SK-N-SH (cell line): ENCODE results near the gene DSE. TPM values are rescaled to one million over a fixed set of nuclear protein-coding genes. Genes with fewer than 3 reads are reported as not detected.
A peak's percentile ranks its signal among the peaks of the same experiment; 100 is the strongest.

Experiments
- CTCF ChIA-PET: fragments of 300-600, 350-600 bp; formaldehyde crosslinking; extraction: SDS; loops from one replicate; lab custom pipeline; 2021; lab: Yijun Ruan, JAX
- POLR2A ChIA-PET: fragments of 350-600 bp; sonication (Branson Sonifier 250); formaldehyde crosslinking; extraction: SDS; loops from one replicate; lab custom pipeline; 2020; ENCODE audit warnings: antibody characterized with exemption, inconsistent platforms; lab: Yijun Ruan, JAX
- DNase-seq: peaks from one replicate; pipeline ENCODE4 v3.0.0; 2012
- H2AFZ ChIP-seq: fragments of 200-600 bp; sonication (generic); 2 replicates; pipeline ENCODE4 v1.8.1; 2016; ENCODE audit warnings: antibody characterized with exemption, mild to moderate bottlenecking, low read depth
- H3F3A ChIP-seq: fragments of 200-600 bp; sonication (generic); replicated peaks from 2 replicates; pipeline ENCODE3; 2016; ENCODE audit warnings: antibody characterized with exemption, mild to moderate bottlenecking; ENCODE audit not compliant: insufficient read depth
- H3K27ac ChIP-seq, 2 experiments: fragments of 200-500 bp in 1 of 2; fragments of 200-600 bp in 1 of 2; sonication (Bioruptor generic) in 1 of 2; sonication (generic), shearing (Covaris generic) in 1 of 2; 2 replicates each; pipeline versions ENCODE4 v1.5.1 to v1.6.1; 2014 to 2016; ENCODE audit warnings: low read depth in 2 of 2, inconsistent platforms in 1 of 2, low read length in 1 of 2, mild to moderate bottlenecking in 1 of 2, mixed read lengths in 1 of 2
- H3K27me3 ChIP-seq: fragments of 200-600 bp; sonication (generic), shearing (Covaris generic); 2 replicates; pipeline ENCODE4 v1.6.1; 2016; ENCODE audit warnings: mixed run types; ENCODE audit not compliant: insufficient read depth
- H3K36me3 ChIP-seq, 2 experiments: fragments of 200-500 bp in 1 of 2; fragments of 200-600 bp in 1 of 2; sonication (Bioruptor generic) in 1 of 2; sonication (generic) in 1 of 2; replicated peaks in 1 of 2; 2 replicates each; pipeline versions ENCODE3 to v1.5.1; 2014 to 2016; ENCODE audit warnings: low read length in 1 of 2, mild to moderate bottlenecking in 1 of 2; ENCODE audit not compliant: insufficient read depth in 2 of 2, control insufficient read depth in 1 of 2
- H3K4me1 ChIP-seq, 2 experiments: fragments of 200-500 bp in 1 of 2; fragments of 200-600 bp in 1 of 2; sonication (Bioruptor generic) in 1 of 2; sonication (generic), shearing (Covaris generic) in 1 of 2; 2 replicates each; pipeline versions ENCODE4 v1.5.1 to v1.6.1; 2014 to 2016; ENCODE audit warnings: low read depth in 1 of 2, low read length in 1 of 2, mixed run types in 1 of 2; ENCODE audit not compliant: insufficient read depth in 2 of 2, control insufficient read depth in 1 of 2
- H3K4me2 ChIP-seq: fragments of 200-600 bp; sonication (generic), shearing (Covaris generic); 2 replicates; pipeline ENCODE4 v1.6.1; 2017; ENCODE audit warnings: mixed run types
- H3K4me3 ChIP-seq, 2 experiments: fragments of 200-500 bp in 1 of 2; fragments of 200-600 bp in 1 of 2; sonication (Bioruptor generic) in 1 of 2; sonication (generic), shearing (Covaris generic) in 1 of 2; 2 replicates each; pipeline versions ENCODE4 v1.5.1 to v1.8.1; 2014 to 2016; ENCODE audit warnings: low read depth in 2 of 2, inconsistent platforms in 1 of 2, low read length in 1 of 2, mild to moderate bottlenecking in 1 of 2, mixed read lengths in 1 of 2, moderate library complexity in 1 of 2
- H3K79me2 ChIP-seq: fragments of 200-600 bp; sonication (generic); 2 replicates; pipeline ENCODE4 v1.8.1; 2017; ENCODE audit warnings: mild to moderate bottlenecking; ENCODE audit not compliant: insufficient read depth
- H3K9ac ChIP-seq: fragments of 200-600 bp; sonication (generic); 2 replicates; pipeline ENCODE4 v1.6.1; 2017; ENCODE audit warnings: mixed run types
- H3K9me2 ChIP-seq: fragments of 200-600 bp; sonication (generic); 2 replicates; pipeline ENCODE4 v1.6.1; 2017; ENCODE audit warnings: mixed run types
- H3K9me3 ChIP-seq: fragments of 200-600 bp; sonication (generic); 2 replicates; pipeline ENCODE4 v1.6.1; 2017; ENCODE audit warnings: mixed run types, mild to moderate bottlenecking, moderate library complexity
- H4K20me1 ChIP-seq: fragments of 200-600 bp; sonication (generic); 2 replicates; pipeline ENCODE4 v1.6.1; 2017; ENCODE audit warnings: mild to moderate bottlenecking, mixed run types; ENCODE audit not compliant: insufficient read depth
- EP300 ChIP-seq, 2 experiments: IDR thresholded peaks; 2 replicates each; pipeline versions ENCODE4 v1.4.0 to v1.6.1; 2012; ENCODE audit warnings: borderline replicate concordance in 1 of 2, low read depth in 1 of 2, low read length in 1 of 2
- EZH2phosphoT487 ChIP-seq: fragments of 200-600 bp; sonication (generic); IDR thresholded peaks from 2 replicates; pipeline ENCODE4 v1.6.1; 2017; ENCODE audit warnings: low read depth, mixed run types, mild to moderate bottlenecking, antibody characterized with exemption, moderate library complexity, borderline replicate concordance
- GABPA ChIP-seq: IDR thresholded peaks from 2 replicates; pipeline ENCODE4 v1.4.0; 2012; ENCODE audit warnings: low read depth, mild to moderate bottlenecking
- GATA2 ChIP-seq: sonication (generic); formaldehyde crosslinking; IDR thresholded peaks from 2 replicates; pipeline ENCODE4 v1.5.0; 2020; ENCODE audit warnings: mild to moderate bottlenecking, missing genetic modification reagents
- NFIC ChIP-seq: IDR thresholded peaks from 2 replicates; pipeline ENCODE4 v1.4.0; 2012; ENCODE audit warnings: borderline replicate concordance
- PBX3 ChIP-seq: IDR thresholded peaks from 2 replicates; pipeline ENCODE4; 2012
- POLR2AphosphoS5 ChIP-seq: IDR thresholded peaks from 2 replicates; pipeline ENCODE4 v1.6.1; 2012; ENCODE audit warnings: low read depth, low read length
- RCOR1 ChIP-seq: fragments of 150-350 bp; IDR thresholded peaks from 2 replicates; pipeline ENCODE4 v1.6.1; 2017; ENCODE audit warnings: antibody characterized with exemption, low read length
- SIN3A ChIP-seq: IDR thresholded peaks from 2 replicates; pipeline ENCODE4 v1.6.1; 2012; ENCODE audit warnings: low read depth, mild to moderate bottlenecking, low read length, moderate library complexity, borderline replicate concordance
- SMC3 ChIP-seq: IDR thresholded peaks from 2 replicates; pipeline ENCODE4 v1.6.1; 2012; ENCODE audit warnings: low read depth, low read length, improper control_type of control experiment
- TAF1 ChIP-seq: IDR thresholded peaks from 2 replicates; pipeline ENCODE4 v1.6.1; 2012; ENCODE audit warnings: low read depth, mild to moderate bottlenecking, low read length, moderate library complexity, borderline replicate concordance
- TCF12 ChIP-seq: IDR thresholded peaks from 2 replicates; pipeline ENCODE4 v1.4.0; 2012
- USF1 ChIP-seq: IDR thresholded peaks from 2 replicates; pipeline ENCODE4 v1.4.0; 2012; ENCODE audit warnings: low read depth, borderline replicate concordance
- WGBS: methylation state at CpG from one replicate; pipeline ENCODE4 v1.1.6; 2017; ENCODE audit warnings: low lambda C conversion rate; 5-methylcytosine and 5-hydroxymethylcytosine counted together
- polyA plus RNA-seq, 3 experiments: library from polyadenylated mRNA; depleted of rRNA; stranded (reverse); fragments of >200 nt; gene quantifications; 2 replicates each; pipeline ENCODE4 v1.2.3, GENCODE V29; 2012

Gene DSE
- polyA plus RNA-seq, 1 of the 3 experiments (the other 2 are of a cell fraction): 12.7 TPM

GRCh38 chr6:116413357-116413756, 42.6 kb downstream of the DSE start:
- DNase-seq: no peak
- H3K9ac ChIP-seq: no peak overlapping the region
- peaks cover 8 to 18% of the 10 kb centered on the region in 2 experiments; a peak in 3 of 4 replicates for H3K4me1 ChIP-seq
- ChIA-PET POLR2A (no interaction called here), CTCF (interaction anchor here (1.2 to 1.6 kb wide), 2 partner anchors 9 to 11 kb away, joined by 3 to 4 read pairs; no protein-coding TSS in a partner anchor)
- H3K9me2 ChIP-seq: no peaks in the 10 kb centered on the region
- H2AFZ ChIP-seq: no peak overlapping the region
- H3K4me2 ChIP-seq: no peak overlapping the region
- peaks cover 2 to 7% of the 10 kb centered on the region in 2 experiments for H3K36me3 ChIP-seq
- H3K27ac ChIP-seq: peak overlapping the region in 1 of 2 experiments; percentile 70; a peak in 1 of 4 replicates
- no peaks in the 10 kb centered on the region for H3K27me3 ChIP-seq
- H3K4me3 ChIP-seq: no peak overlapping the region
- TF ChIP-seq EP300 (IDR thresholded peaks at IDR 0.05; ENCODE audit: borderline replicate concordance in 1 of 2, low read depth in 1 of 2, low read length in 1 of 2) (no peak), EZH2phosphoT487 (no peak), GATA2 (CRISPR knock-in tag) (no peak), SIN3A (no peak), TAF1 (no peak), PBX3 (peak; percentile 31; the same call in 1 of the 2 replicates), TCF12 (peak; percentile 57)
- no peaks in the 10 kb centered on the region for H4K20me1 ChIP-seq
- peaks cover 51% of the 10 kb centered on the region for H3K79me2 ChIP-seq
- H3K9me3 ChIP-seq: no peaks in the 10 kb centered on the region
- WGBS: 21% methylated on average over 1 of the region's 1 CpG
- peaks cover 5% of the 10 kb centered on the region for H3F3A ChIP-seq

- no peaks in the 10 kb centered on the region for H3K9me2 ChIP-seq
- H3K36me3 ChIP-seq: peaks cover 2 to 7% of the 10 kb centered on the region in 2 experiments
- H3K27ac ChIP-seq: no peak overlapping the region
- H3K4me3 ChIP-seq: no peak overlapping the region
- TF ChIP-seq PBX3 (no peak), GABPA (no peak), NFIC (no peak), USF1 (no peak), TCF12 (no peak), POLR2AphosphoS5 (no peak), SMC3 (no peak), RCOR1 (no peak)
- H3K4me2 ChIP-seq: no peak overlapping the region
- H4K20me1 ChIP-seq: no peaks in the 10 kb centered on the region
- peaks cover 2% of the 10 kb centered on the region for H3F3A ChIP-seq
- no peaks in the 10 kb centered on the region for H3K27me3 ChIP-seq
- WGBS: 89% methylated on average over 3 of the region's 3 CpGs
- ChIA-PET CTCF (no interaction called here), POLR2A (no interaction called here)
- DNase-seq: no peak
- peaks cover 0 to 3% of the 10 kb centered on the region in 2 experiments; a peak in 1 of 4 replicates for H3K4me1 ChIP-seq
- no peak overlapping the region for H3K9ac ChIP-seq
- H2AFZ ChIP-seq: no peak overlapping the region
- peaks cover 40% of the 10 kb centered on the region; the same call in 1 of the 2 replicates for H3K79me2 ChIP-seq
- H3K9me3 ChIP-seq: no peaks in the 10 kb centered on the region
Observed at GRCh38 chr6:116417661-116418060, 46.9 kb downstream of the DSE start.
